Rectal smooth muscle tissue (tissue), 1 donor: Measurements from ENCODE around the gene AKT1.
A peak's percentile ranks its signal among the peaks of the same experiment; 100 is the strongest.
"Not testable (repeated sequence)": the region's sequence is repeated elsewhere in the genome, so short reads cannot be mapped to it uniquely, and the experiment has no call there.

Experiments used
- H3K27ac ChIP-seq: one replicate; pipeline ENCODE4 v1.7.0; 2013; ENCODE audit warnings: low read depth, low read length, inconsistent platforms
- H3K27me3 ChIP-seq: one replicate; pipeline ENCODE4 v1.7.0; 2013; ENCODE audit warnings: low read length; ENCODE audit not compliant: control insufficient read depth, insufficient read depth
- H3K36me3 ChIP-seq: one replicate; pipeline ENCODE4 v1.7.0; 2013; ENCODE audit warnings: low read length; ENCODE audit not compliant: control insufficient read depth, insufficient read depth
- H3K4me1 ChIP-seq: one replicate; pipeline ENCODE4 v1.7.0; 2013; ENCODE audit warnings: low read length; ENCODE audit not compliant: control insufficient read depth, insufficient read depth
- H3K4me3 ChIP-seq: one replicate; pipeline ENCODE4 v1.7.0; 2013; ENCODE audit warnings: low read length
- H3K9ac ChIP-seq: one replicate; pipeline ENCODE4 v1.7.0; 2013; ENCODE audit warnings: low read length

AKT1 gene

DNA sequence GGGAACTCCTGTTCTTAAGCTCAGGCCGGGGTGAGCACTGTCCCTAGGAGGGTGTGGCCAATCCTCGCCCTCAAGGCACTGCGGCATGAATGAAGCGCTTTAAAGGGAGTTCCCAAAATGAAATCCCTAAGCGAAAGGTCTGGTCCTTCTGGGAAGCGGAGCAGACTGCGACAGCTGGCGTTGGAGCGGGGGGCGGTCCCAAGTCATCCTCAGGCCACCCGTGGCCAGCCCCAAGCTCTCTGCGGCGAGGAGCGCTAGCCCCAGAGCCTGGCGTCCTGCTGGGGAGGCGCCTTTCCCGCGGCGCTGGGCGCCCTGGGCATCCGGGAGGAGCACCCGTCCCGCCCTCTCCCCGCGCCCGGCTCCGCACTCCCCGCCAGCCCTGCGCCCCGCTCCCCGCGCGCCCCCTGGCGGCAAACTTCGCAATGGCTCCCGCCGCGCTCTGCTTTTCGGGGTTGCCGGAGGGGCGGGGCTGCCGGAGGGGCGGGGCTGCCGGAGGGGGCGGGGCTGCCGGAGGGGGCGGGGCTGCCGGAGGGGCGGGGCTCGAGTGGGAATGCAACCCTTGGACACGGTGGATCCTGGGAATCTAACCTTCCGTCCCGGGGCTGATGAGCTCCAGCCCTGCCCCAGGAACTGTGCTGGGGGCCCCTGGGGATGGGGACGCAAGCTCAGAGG, 30.8 kb upstream of the AKT1 start:
- Histone ChIP-seq H3K27me3 (no peaks in the 10 kb centered on the region), H3K36me3 (no peaks in the 10 kb centered on the region), H3K4me3 (peak overlapping the region; percentile 83), H3K27ac (no peak overlapping the region), H3K9ac (peak overlapping the region; percentile 47), H3K4me1 (peaks cover 3% of the 10 kb centered on the region)

GRCh38 chr14:104824353-104824997, 28.9 kb upstream of the AKT1 start:
- no peaks in the 10 kb centered on the region for H3K27me3 ChIP-seq
- H3K4me1 ChIP-seq, result peaks cover 3% of the 10 kb centered on the region
- H3K9ac ChIP-seq, result no peak overlapping the region
- no peak overlapping the region for H3K4me3 ChIP-seq
- H3K27ac ChIP-seq, result no peak overlapping the region
- no peaks in the 10 kb centered on the region for H3K36me3 ChIP-seq

DNA sequence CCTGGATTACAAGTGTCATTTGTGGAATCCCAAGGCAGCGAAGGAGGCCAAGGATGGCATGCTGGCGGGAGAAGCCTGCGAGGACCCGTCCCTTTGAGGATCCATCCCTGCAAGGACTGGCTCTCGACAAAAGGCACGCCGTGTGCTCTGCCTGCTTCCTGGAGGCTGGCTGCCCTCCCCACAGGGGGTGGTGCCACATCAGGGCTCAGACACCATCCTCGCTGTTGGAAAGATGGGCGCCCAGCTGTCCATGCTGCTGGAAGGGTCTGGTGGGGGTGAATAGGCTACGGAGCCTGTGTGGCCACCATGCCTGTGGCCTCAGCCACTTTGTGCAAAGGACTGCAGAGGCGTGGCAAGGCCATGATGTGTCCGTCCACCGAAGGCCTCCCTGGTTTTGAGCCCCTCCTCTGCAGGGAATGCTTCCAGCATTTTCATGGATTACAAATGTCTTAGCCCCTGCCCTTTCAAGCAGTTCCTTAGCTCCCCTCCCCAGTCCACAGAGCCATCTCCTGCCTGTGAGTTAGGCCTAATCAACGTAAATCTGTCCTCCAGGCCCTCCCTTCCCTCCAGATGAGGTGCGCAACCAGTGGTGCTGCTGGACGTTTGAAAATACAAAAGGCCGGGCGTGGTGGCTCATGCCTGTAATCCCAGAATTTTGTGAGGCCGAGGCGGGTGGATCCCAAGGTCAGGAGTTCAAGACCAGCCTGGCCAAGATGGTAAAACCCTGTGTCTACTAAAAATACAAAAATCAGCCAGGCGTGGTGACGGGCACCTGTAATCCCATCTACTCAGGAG, 27.5 kb upstream of the AKT1 start:
- no peaks in the 10 kb centered on the region for H3K27me3 ChIP-seq
- H3K9ac ChIP-seq, result no peak overlapping the region
- H3K36me3 ChIP-seq, result no peaks in the 10 kb centered on the region
- H3K4me3 ChIP-seq, result no peak overlapping the region
- peaks cover 3% of the 10 kb centered on the region for H3K4me1 ChIP-seq
- no peak overlapping the region for H3K27ac ChIP-seq

DNA sequence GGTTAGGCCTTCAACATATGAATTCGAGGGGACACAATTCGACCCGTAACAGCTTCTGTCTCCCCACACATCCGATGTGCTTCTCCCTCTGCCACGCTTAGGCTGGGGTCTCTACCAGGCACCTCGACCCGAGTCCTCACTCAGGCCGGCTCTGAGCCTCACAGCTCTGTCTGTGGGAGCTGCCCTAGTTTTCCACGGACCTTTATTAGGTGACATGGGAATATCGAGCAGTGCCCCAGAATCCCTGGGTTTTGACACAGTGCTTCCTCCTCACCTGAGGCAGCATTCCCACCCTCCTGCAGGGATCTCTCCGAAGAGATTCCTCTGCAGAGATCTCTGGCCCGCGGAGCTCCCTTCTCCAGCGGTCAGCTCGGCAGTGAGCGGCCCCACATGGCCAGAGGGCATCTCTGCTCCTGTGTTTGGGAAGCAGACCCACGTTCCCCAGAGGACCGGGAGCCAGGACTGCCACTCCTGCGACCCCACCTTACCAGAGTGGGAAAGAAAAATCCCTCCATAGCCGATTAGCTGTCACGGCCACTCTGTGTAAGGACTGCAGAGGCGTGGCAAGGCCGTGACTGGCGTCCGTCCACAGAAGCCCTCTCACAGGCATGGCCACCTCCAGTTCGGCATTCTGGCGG, 26.5 kb upstream of the AKT1 start:
- H3K9ac ChIP-seq, result no peak overlapping the region
- no peaks in the 10 kb centered on the region for H3K36me3 ChIP-seq

GRCh38 chr14:104821229-104821945, 25.8 kb upstream of the AKT1 start:
- Histone ChIP-seq H3K4me3 (no peak overlapping the region), H3K4me1 (peaks cover 8% of the 10 kb centered on the region), H3K27ac (no peak overlapping the region), H3K9ac (no peak overlapping the region), H3K36me3 (no peaks in the 10 kb centered on the region), H3K27me3 (no peaks in the 10 kb centered on the region)

More for the DNA sequence above, 26.5 kb upstream of the AKT1 start:
- peaks cover 3% of the 10 kb centered on the region for H3K4me1 ChIP-seq
- no peak overlapping the region for H3K4me3 ChIP-seq
- no peak overlapping the region for H3K27ac ChIP-seq
- H3K27me3 ChIP-seq, result no peaks in the 10 kb centered on the region

DNA sequence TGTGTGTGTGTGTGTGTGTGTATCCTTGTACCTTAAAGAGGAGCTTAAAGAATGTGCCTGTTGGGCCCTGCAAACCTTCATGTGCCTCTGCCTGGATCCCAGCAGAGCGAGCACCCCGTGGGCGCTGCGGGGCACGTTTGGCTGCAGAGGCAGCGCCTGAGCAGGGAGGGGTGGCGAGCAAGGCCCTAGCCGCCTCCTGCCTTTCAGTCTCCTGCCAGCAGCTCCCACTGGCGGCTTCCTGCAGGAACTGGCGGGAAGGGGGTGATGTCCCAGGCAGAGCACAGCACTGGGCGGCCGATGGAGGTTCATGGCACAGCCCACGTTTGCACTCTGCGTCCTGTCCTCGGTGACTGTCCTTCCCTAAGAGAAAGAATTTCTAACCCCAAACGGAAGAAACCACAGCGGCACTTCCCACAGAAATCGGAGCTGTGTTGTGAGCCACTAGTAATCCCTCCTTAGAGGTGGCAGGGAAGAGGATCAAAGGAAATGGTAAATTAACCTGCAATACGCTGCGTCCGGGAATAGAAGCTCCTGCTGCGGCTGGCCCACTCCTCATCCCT, 25.2 kb upstream of the AKT1 start:
- H3K4me3 ChIP-seq, result no peak overlapping the region
- H3K4me1 ChIP-seq, result peaks cover 7% of the 10 kb centered on the region
- no peak overlapping the region for H3K27ac ChIP-seq
- no peaks in the 10 kb centered on the region for H3K36me3 ChIP-seq
- no peaks in the 10 kb centered on the region for H3K27me3 ChIP-seq
- no peak overlapping the region for H3K9ac ChIP-seq

DNA sequence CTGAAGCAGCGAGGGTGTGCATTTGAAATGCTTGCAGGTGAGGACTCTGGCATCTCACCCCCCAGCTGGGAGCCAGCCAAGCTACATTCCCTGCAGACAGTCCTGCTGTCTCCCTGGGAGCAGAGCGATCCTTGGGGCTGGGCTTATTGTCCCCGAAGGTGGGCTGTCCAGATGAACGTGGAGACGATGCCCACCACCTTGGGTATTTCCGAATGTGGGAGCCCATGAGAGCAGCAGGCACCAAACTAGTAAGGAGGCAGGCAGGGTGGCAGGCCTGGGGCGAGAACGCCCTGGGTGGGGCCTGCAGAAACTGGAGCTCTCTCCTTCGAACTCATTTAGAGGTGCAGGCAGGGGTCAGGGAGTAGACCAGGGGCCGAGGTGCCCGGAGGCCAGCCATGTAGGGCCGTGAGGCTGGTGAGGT, 23.8 kb upstream of the AKT1 start:
- no peak overlapping the region for H3K9ac ChIP-seq
- no peaks in the 10 kb centered on the region for H3K36me3 ChIP-seq
- H3K27ac ChIP-seq, result no peak overlapping the region
- H3K4me3 ChIP-seq, result no peak overlapping the region
- H3K4me1 ChIP-seq, result peaks cover 6% of the 10 kb centered on the region
- H3K27me3 ChIP-seq, result no peaks in the 10 kb centered on the region

DNA sequence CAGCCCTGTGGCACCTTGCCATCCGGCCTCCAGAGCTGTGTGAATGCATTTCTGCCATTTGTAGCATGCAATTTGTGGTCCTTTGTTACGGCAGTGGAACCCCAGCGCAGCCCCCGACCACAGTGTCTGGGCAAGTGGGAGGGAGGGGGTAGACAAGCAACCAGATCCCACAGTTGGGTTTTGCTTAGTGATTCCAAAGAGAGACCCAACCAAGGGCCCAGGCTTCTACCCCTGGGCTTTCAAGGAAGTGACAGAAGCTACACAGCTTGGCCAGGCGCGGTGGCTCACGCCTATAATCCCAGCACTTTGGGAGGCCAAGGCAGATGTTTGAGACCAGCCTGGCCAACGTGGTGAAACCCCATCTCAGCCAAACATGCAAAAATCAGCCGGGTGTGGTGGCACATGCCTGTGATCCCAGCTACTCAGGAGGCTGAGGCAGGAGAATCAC, 23.2 kb upstream of the AKT1 start:
- Histone ChIP-seq H3K4me1 (peaks cover 6% of the 10 kb centered on the region), H3K36me3 (no peaks in the 10 kb centered on the region), H3K27me3 (no peaks in the 10 kb centered on the region), H3K27ac (no peak overlapping the region), H3K9ac (no peak overlapping the region), H3K4me3 (no peak overlapping the region)

DNA sequence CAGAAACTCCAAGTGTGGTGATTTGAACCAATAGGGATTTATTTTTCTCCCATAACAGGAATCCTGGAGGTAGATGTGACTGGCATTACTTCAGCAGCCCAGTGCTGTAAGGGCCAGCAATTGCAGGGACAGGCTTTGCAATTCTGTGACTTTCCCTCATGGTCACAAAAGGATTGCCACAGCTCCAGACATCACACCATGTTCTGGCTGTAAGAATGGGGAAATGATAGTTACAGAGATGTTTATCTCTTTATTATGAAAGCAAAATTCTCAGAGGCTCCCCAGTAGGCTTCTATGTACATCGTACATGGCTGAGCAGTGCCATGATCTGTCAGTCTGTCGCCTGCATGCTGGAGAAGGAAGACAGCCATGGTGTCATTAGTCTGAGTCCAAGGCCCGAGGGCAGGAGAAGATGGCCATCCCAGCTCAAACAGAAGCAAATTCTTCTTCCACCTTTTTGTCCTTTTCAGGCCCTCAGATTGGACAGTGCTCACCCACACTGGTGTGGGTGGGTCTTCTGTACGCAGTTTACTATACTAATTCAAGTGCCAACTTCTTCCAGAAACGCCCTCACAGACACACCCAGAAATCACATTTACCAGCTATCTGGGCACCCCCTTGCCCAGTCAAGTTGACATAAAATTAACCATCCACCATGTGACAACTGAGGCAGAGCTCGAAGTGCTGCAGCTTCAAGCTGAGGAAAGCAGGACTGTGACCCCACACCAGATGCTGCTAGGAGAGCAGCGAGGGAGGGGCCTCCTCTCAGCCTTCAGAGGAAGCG, 22.6 kb upstream of the AKT1 start:
- Histone ChIP-seq H3K4me3 (no peak overlapping the region), H3K36me3 (no peaks in the 10 kb centered on the region), H3K9ac (no peak overlapping the region), H3K27me3 (no peaks in the 10 kb centered on the region), H3K27ac (no peak overlapping the region), H3K4me1 (peaks cover 6% of the 10 kb centered on the region)

DNA sequence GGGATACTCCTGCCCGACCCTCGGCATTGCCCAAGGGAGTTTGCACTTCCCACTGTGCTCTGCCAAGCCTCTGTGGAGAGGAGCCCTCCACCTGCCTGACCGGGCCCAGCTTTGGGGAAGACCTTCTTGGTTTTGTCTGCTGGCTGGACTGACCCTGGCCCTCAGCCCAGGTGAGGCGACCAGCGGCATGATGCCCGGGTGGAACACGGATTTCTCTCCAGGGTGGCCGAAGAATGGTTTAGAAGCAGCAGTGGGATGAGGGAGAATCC, 21.0 kb upstream of the AKT1 start:
- no peaks in the 10 kb centered on the region for H3K27me3 ChIP-seq

GRCh38 chr14:104814701-104815100, 19.2 kb upstream of the AKT1 start:
- H3K27me3 ChIP-seq, H3K4me1 ChIP-seq, H3K36me3 ChIP-seq, H3K9ac ChIP-seq: not testable (repeated sequence)
- peak overlapping the region; percentile 93 for H3K27ac ChIP-seq
- peak overlapping the region; percentile 91 for H3K4me3 ChIP-seq

More for the DNA sequence above, 21.0 kb upstream of the AKT1 start:
- peaks cover 6% of the 10 kb centered on the region for H3K4me1 ChIP-seq
- H3K9ac ChIP-seq, result peak overlapping the region; percentile 94
- H3K4me3 ChIP-seq, result peak overlapping the region; percentile 91
- H3K27ac ChIP-seq, result peak overlapping the region; percentile 93
- no peaks in the 10 kb centered on the region for H3K36me3 ChIP-seq
